ENCODE measurements around the gene ZBTB40.
A peak's percentile ranks its signal among the peaks of the same experiment; 100 is the strongest.

The ZBTB40 gene, protein sequence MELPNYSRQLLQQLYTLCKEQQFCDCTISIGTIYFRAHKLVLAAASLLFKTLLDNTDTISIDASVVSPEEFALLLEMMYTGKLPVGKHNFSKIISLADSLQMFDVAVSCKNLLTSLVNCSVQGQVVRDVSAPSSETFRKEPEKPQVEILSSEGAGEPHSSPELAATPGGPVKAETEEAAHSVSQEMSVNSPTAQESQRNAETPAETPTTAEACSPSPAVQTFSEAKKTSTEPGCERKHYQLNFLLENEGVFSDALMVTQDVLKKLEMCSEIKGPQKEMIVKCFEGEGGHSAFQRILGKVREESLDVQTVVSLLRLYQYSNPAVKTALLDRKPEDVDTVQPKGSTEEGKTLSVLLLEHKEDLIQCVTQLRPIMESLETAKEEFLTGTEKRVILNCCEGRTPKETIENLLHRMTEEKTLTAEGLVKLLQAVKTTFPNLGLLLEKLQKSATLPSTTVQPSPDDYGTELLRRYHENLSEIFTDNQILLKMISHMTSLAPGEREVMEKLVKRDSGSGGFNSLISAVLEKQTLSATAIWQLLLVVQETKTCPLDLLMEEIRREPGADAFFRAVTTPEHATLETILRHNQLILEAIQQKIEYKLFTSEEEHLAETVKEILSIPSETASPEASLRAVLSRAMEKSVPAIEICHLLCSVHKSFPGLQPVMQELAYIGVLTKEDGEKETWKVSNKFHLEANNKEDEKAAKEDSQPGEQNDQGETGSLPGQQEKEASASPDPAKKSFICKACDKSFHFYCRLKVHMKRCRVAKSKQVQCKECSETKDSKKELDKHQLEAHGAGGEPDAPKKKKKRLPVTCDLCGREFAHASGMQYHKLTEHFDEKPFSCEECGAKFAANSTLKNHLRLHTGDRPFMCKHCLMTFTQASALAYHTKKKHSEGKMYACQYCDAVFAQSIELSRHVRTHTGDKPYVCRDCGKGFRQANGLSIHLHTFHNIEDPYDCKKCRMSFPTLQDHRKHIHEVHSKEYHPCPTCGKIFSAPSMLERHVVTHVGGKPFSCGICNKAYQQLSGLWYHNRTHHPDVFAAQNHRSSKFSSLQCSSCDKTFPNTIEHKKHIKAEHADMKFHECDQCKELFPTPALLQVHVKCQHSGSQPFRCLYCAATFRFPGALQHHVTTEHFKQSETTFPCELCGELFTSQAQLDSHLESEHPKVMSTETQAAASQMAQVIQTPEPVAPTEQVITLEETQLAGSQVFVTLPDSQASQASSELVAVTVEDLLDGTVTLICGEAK

DNA sequence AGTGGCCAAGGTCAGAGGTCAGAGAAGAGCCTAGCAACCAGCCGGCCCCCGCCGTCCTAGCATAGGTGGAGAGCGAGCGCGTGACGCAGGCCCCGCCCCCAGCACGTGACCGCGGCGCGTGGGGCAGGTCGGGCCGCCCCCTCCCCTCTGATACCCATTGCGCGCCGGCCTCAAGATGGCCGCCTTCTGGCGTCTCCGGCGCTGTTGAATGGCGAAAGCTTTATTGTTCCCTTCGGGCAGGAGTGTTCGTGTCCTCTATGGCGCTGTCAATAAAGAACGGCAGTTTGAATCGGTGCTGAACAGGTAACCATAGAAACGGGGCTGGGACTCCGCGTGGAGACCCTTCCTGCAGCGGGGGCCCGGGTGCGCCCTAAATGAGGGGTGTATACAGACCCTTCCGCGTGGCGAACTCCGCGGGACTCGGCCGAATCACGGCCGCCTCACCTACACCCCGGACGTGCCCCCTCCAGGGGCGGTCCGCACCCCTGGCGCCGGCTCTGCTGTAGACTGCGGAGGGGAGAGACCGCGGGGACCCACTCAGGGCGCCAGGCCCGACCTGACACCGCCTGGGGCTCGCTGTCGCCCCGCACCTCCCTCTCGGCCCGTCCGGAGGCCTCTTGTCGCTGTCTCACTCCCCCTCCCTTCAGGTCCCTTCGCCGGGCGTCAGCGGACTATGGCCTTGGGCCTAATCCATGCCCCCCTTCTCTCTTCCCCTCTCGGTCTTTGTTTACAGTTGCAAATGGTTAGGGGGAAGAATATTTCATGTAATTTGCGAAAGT lies at the start of gene ZBTB40:
Gene ZBTB40 (plus strand): TSS at position 150 of the 779 bp plus-strand sequence. CDS start 38,098 bp downstream, outside the sequence.
- DNase-seq: peak; percentile 93
- in situ Hi-C loops (cut with HindIII; ENCODE audit: low pct_ligation_motif_present, low pct_unique_long_range_greater_than_20kb, low sequenced_read_pairs): no loop called here

DNA sequence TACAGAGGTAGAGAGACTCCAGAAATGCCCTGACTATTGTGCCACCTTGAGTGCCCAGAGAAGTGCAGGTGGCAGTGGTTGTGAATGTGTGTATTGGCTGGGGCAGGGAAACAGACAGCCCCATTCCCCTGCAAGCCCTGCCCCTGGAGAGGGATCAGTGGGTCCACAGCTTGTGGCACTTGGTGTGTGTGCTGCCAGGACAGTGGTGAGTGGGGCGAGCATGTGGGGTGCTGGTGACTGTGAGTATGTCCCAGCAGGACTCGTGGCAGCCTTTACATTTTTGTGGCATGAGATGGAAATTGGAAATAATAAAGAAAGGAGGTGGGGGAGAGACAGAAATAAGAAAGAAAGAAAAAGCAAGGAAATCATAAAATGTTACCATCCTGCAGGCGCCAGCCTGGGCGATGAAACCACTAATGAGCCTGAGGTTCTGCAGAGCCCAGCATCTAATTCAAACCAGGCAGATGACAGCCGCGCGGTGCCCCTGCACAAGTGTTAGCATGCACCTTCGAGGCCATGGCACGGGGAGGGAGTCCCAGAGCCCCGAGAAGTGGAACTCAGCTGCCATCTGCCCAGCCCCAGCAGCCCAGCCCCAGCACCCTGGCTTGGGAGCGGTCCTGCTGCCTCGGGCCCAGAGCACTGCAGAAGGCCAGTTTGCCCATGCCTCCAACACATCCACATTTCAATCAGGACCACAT lies 49.1 kb upstream of the ZBTB40 start:
- in situ Hi-C loops (cut with HindIII; ENCODE audit: low pct_ligation_motif_present, low pct_unique_long_range_greater_than_20kb, low sequenced_read_pairs): no loop called here
- no peak for DNase-seq

DNA sequence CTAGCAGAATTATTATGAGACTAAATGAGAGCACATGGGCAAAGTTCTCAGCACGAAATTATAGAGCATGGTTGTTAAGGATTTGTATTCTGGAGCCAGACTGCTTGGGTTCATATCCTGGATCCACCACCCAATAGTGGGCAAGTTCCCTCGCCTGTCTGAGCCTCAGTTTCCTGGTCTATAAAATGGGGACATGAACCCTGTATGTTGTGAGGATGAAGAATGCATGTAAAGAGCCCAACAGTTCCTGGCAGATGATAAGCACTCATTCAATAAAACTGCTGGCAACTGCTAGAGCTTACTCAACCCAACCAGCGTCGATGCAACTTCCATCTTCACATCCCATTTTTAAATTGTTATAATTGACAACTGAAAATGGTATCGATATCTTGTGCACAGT lies 47.2 kb upstream of the ZBTB40 start:
- in situ Hi-C loops (cut with HindIII; ENCODE audit: low pct_ligation_motif_present, low pct_unique_long_range_greater_than_20kb, low sequenced_read_pairs): no loop called here
- DNase-seq: no peak

DNA sequence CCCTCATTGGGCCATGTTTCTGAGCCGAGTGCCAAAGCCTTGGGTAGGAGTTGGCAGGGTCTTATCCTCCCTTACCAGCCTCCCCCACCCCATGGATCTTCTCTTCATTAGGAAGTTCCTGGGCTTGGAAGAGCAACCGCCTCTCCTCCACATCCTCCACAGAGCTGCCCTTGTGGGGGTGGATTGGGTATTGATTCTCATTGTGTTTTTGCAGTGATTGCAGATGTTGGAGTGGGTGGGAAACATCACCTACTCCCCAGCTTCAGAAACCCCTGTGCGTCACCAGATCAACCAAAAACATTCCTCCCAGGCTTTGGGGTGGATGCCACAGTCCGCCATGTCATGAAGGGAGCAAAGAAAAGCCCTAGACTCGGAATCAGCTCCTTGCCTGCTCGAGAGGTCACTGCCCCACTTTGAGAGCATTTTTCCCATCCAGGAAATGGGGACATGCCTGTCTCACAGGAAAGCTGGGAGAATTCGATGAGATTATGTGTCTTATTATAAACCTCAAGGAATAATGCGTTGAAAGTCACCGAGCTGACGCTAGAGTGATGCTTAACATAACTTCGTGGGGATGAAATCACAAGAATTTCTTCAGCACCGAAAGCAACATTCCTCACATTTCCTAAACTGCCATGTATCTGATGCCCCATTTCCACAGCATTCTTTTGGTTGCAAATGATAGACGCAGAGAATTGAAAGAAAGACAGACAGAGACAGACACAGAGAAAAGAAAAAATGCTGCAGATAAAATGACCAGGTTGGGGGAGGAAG lies 44.7 kb upstream of the ZBTB40 start:
- in situ Hi-C loops (cut with HindIII; ENCODE audit: low pct_ligation_motif_present, low pct_unique_long_range_greater_than_20kb, low sequenced_read_pairs): no loop called here
- DNase-seq: no peak

DNA sequence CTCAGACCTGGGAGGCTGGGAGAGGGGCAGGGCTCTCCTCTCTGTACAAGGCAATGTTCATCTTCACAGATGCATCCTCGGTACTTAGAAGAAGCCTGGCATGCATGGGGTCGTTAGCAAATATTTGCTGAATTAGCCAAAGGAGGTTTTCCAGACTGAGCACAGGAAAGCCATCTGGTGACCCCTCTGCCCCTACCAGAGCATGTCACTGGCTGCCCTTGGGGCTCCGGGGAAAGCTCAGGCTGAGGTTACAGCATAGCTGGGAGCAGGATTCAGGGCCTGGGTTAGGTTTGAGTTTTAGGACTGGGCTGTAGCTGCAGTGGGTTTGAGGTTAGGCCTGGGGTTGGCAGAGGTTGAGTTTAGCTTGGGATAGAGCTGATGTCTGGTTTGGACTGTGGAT lies 43.4 kb upstream of the ZBTB40 start:
- in situ Hi-C loops (cut with HindIII; ENCODE audit: low pct_ligation_motif_present, low pct_unique_long_range_greater_than_20kb, low sequenced_read_pairs): no loop called here
- DNase-seq: no peak

DNA sequence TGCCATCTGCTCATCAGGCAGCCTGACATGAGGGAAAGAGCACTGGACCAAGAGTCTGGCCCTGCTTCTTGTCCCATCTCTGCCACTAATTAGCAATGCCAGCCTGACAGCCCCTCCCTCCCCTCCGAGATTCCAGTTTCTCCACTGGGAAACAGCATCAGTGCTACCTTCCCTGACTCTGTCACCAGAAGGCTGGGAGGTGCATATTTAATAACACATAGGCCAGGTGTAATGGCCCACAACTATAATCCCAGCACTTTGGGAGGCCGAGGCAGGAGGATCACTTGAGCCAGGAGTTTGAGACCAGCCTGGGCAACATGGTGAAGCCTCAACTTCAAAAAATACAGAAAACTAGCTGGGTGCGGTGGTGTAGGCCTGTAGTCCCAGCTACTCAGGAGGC lies 41.2 kb upstream of the ZBTB40 start:
- DNase-seq: no peak
- in situ Hi-C loops (cut with HindIII; ENCODE audit: low pct_ligation_motif_present, low pct_unique_long_range_greater_than_20kb, low sequenced_read_pairs): no loop called here

DNA sequence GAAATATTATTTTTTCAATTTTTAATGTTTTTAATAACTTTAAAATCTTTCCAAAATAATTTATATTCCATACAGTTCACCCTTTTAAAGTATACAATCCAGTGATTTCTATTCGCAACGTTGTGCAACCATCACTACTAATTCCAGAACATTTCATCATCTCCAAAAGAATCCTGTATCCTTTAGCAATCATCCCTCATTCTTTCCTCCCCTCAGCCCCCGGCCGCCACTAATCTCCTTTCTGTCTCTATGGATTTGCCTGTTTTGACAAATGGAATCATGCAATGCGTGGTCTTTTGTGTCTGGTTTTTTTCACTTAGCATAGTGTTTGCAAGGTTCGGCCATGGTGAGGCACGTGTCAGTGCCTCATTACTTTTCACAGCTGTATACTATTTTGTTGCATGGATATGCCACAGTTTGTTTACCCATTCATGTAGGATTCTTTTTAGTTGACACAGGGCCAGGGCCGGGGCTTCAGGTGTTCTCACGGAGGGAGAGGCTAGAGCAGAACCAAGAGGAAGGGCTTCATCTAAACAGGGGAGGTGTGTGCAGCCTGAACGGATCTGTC lies 40.6 kb upstream of the ZBTB40 start:
- DNase-seq: no peak
- in situ Hi-C loops (cut with HindIII; ENCODE audit: low pct_ligation_motif_present, low pct_unique_long_range_greater_than_20kb, low sequenced_read_pairs): no loop called here

DNA sequence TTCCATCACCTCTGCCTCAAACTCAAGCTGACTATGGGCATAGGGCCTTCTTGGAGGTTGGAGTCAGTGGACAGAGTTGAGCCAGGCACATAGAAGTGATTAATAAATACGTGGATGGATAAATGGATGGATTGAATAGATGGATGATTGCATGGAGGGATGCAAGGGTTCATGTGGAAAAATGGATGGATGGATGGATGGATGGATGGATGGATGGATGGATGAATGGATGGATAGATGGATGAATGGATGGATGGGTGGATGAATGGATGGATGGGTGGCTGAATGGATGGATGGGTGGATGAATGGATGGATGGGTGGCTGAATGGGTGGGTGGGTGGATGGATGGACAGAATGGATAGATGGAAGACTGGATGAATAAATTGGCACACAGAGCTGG lies 40.1 kb upstream of the ZBTB40 start:
- in situ Hi-C loops (cut with HindIII; ENCODE audit: low pct_ligation_motif_present, low pct_unique_long_range_greater_than_20kb, low sequenced_read_pairs): no loop called here
- no peak for DNase-seq

DNA sequence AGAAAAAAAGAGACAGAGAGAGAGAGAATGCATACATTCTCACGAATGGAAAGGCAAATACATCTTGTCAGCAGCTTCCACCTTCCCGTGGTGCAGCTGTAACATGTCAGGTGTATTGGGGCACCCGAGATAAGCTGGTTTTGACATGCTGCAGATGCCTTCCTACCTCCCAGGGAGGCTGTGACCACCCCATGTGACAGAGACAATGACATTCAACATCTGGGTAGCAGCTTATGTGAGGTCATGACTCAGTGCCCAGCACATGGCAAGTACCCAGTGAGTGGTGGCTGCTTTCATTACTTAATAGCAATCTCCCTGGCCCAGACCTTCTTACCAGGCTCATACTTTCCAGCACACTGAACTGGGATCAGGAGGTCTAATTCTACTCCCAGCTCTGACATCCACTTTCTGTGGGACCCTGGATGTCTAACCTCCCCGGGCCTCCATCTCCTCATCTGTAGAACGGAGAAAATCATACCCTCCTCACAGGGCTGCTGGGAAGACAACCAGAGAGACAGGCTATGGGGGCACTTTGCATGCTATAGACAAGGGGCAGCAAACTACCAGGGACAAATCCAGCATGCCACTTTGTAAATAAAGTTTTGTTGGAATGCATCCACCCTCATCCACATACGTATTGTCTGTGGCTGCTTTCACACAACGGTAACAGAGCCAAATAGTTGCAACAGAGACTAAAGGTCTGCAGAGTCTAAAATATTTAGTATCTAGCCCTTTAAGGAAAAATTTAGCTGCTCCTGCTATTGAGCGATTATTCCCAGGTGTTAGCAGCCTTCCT lies 38.5 kb upstream of the ZBTB40 start:
- no peak for DNase-seq

DNA sequence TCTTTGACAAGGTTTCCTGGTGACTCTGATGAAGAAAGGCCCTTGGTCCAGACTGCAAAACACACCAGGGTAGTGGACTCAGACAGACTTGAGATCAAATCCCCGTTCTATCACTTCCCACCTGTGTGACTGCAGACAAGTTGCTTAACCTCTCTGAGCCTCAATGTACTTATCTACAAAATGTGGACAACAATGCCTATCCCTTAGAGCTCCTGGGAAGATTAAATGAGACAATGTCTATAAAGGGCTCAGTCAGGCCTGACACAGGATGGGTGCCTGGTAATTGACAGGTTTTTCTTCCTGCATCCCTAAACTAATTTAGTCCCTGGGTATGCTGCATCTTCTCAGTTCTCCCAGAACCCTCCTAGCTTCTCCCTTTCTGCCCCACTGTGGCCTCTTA lies 37.9 kb upstream of the ZBTB40 start:
- no peak for DNase-seq
- in situ Hi-C loops (cut with HindIII; ENCODE audit: low pct_ligation_motif_present, low pct_unique_long_range_greater_than_20kb, low sequenced_read_pairs): no loop called here

More for the DNA sequence above, 38.5 kb upstream of the ZBTB40 start:
- in situ Hi-C loops (cut with HindIII; ENCODE audit: low pct_ligation_motif_present, low pct_unique_long_range_greater_than_20kb, low sequenced_read_pairs): no loop called here

DNA sequence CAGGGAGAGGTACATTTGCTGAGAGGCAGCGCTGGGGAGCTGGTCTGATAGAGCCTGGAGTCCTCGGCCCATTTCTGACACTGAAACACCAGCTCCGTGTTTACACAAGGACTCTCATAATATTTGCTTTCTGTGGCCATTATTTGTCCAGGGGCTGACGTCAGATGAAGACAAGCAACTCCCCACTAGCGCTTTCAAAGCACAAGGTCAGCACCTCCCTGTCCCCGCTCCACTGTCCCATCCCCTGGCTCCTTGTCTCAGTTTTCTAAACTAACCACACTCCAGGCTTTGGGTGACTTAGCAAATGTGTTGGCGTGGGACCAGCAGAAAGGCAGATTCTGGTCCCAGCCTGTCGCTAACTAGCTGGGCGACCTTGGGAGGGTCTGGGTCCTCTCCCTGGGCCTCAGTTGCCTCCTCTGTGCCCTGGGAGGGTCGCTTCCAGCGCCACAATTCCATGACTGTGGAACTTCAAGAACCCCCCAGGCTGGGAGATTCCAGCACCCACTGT lies 37.4 kb upstream of the ZBTB40 start:
- no peak for DNase-seq
- in situ Hi-C loops (cut with HindIII; ENCODE audit: low pct_ligation_motif_present, low pct_unique_long_range_greater_than_20kb, low sequenced_read_pairs): no loop called here

DNA sequence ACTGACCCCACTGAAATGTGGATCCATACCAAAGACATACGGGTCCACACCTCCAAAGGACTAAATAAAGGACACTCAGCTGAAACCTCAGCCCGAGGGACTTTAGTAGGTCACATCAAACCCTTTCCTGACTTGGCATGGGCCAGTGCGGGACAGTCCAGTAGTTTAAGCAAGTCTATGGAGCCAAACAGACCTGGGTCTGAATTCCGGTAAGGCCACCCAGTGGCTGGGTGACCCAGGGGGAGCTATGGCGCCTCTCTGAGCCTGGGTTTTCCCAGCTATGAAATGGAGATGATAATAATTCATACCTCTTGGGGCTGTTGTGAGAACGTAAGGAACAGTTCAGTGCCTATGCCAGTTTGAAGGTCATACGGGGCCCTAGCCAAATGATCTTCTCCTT lies 36.2 kb upstream of the ZBTB40 start:
- DNase-seq: no peak
- in situ Hi-C loops (cut with HindIII; ENCODE audit: low pct_ligation_motif_present, low pct_unique_long_range_greater_than_20kb, low sequenced_read_pairs): no loop called here

DNA sequence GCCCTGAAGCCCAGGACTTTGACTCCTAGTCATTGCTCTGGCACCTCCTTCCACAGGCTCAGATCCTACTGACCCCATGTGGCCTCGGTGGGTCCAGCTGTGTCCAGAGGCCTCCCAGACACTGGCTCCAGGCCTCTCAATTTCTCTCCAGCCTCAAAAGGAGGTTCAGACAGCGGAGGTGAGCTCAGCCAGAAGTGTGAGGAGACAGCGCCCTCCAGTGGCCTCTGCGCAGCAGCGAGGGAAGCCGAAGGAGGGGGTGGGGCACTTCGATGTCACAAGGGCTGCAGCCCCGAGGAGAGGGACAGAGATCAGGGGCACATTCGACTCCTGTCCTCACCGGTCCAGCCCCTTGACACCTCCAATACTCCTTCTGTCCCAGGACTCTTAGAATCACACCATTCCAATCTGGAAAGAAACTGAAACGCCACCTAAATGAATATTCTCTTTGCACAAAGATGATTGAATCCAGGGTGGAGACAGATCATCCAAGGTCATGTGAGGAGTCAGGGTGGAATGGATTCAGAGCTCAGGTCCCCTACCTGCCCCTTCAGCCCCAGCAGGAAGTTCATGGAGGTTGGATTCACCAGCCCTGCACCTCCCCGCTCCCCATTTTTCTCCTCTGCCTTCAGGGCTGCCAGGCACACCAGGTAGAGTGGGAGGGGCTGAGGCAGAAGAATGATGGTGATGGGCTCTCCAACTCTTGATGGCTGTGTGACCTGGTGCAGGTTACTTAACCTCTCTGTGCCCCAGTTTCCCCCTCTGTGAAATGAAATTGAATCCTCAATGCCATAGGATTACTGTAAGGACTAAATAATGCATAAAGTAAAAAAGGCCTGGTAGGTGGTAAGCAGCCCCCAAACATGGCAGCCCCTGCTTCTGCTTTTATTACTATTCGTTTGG lies 34.8 kb upstream of the ZBTB40 start:
- in situ Hi-C loops (cut with HindIII; ENCODE audit: low pct_ligation_motif_present, low pct_unique_long_range_greater_than_20kb, low sequenced_read_pairs): no loop called here
- peak; percentile 68 for DNase-seq

DNA sequence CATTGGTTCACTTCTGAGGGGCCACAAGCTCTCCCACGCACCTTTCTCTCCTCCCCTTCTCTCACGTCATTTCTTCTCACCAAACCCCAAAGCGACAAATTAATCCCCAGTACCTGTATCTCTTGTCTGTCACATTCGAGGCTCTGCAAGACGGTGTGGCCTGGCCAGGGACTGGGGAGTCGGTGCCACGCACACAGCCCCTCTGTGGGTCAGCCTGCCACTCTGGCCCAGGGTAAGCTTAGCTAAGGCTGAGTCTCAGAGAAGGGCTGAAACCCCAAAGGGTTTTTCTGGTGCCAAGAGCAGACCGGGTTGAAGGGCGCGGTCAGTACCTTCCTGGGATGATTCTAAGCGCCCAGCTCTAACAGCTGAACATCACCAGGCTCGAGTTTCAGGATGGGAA lies 34.2 kb upstream of the ZBTB40 start:
- in situ Hi-C loops (cut with HindIII; ENCODE audit: low pct_ligation_motif_present, low pct_unique_long_range_greater_than_20kb, low sequenced_read_pairs): no loop called here
- no peak for DNase-seq

DNA sequence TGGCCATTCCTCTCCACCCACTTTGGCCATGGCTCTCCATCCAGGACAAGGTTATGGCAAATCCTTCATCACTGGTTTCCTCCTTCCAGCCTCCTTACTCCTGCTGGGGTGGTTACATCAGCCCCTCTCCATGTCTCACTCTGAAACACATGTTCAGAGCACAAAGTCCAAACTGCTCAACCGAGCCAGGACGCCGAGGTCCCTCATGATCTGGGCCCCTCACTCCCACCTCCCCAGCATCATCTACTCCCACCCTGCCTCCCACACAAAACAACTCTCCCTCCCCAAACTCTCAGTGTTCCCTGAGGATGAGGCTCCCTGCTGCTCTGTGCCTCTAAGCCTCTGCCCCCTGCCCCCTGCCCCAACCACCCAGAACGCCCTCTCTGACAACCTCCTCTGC lies 33.3 kb upstream of the ZBTB40 start:
- peak; percentile 36 for DNase-seq
- in situ Hi-C loops (cut with HindIII; ENCODE audit: low pct_ligation_motif_present, low pct_unique_long_range_greater_than_20kb, low sequenced_read_pairs): no loop called here

Data from ACHN (cell line).